B cell (primary cell): ENCODE results near the gene NAB2.

Source experiments
- CTCF ChIP-seq: fragments of 200-600 bp; IDR thresholded peaks from one replicate; pipeline ENCODE4 v1.8.0; 2022; ENCODE audit warnings: antibody characterized with exemption, mild to moderate bottlenecking
- EZH2 ChIP-seq: IDR thresholded peaks from 2 replicates; pipeline ENCODE4 v1.6.1; 2012; ENCODE audit warnings: borderline replicate concordance, low read depth, mild to moderate bottlenecking, moderate library complexity, low read length; ENCODE audit not compliant: insufficient read depth, poor library complexity, severe bottlenecking

DNA sequence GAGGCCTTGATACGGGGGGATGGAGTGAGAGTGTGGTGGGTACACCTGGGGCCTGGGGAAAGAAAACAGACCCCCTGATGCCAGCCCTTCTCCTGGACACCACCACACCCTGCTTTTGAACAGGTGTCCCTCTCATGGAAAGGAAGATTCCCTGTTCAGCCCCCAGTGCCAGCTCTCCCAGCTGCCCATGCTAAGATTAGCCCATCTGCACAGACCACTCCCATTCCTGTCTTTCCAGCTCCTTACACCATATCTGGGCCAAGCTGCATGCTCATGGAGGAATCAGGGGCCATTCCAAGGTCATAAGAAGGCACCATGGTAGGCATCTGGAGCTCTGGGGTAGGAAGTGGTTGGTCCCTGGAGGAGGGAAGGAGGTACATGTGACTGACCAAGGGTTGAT, 9.6 kb downstream of the NAB2 start:
- no peak for TF ChIP-seq CTCF
- TF ChIP-seq EZH2, result no peak
